NOMO-1 treated with dmso at 0.1 percent for 144 hours (cell line): ENCODE measurements around the gene COX19.
"Not testable (repeated sequence)": the region's sequence is repeated elsewhere in the genome, so short reads cannot be mapped to it uniquely, and the experiment has no call there.

Source experiments
- DNase-seq: peaks from one replicate; lab custom pipeline; 2025; ENCODE audit not compliant: unreplicated experiment; lab: John Stamatoyannopoulos, UW

COX19 gene

DNA sequence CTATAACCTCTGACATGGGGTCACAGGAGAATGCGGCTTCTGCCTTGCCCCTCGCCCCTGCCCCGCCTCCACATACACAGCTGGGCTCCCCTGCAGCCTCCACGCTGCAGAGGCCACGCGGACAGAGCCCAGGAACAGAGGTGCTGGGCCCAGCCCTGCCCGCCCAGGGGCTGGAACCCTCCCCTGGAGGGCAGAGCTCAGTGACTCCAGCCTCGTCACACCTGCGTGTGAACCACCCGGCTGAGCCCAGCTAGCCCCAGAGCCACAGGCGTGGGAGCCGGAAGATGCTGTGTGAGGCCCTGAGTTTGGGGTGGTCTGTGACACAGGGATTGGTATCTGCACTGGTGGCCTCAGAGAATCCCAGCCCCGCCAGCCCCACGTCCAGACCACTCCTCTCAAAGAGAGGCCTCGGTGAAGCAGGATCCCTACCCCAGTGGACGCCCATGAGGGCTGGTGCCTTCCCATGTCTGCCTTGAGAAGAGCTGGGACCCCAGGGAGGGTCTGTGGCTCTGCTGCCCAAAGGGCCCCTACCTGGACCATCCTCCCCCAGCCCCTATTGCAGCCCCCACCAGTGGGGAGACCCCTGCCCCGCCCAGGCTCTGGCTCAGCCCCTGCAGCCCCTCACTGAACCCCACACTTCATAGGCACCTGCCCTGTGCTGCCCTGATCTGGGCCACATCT, 12.8 kb downstream of the COX19 start:
- no peak for DNase-seq

DNA sequence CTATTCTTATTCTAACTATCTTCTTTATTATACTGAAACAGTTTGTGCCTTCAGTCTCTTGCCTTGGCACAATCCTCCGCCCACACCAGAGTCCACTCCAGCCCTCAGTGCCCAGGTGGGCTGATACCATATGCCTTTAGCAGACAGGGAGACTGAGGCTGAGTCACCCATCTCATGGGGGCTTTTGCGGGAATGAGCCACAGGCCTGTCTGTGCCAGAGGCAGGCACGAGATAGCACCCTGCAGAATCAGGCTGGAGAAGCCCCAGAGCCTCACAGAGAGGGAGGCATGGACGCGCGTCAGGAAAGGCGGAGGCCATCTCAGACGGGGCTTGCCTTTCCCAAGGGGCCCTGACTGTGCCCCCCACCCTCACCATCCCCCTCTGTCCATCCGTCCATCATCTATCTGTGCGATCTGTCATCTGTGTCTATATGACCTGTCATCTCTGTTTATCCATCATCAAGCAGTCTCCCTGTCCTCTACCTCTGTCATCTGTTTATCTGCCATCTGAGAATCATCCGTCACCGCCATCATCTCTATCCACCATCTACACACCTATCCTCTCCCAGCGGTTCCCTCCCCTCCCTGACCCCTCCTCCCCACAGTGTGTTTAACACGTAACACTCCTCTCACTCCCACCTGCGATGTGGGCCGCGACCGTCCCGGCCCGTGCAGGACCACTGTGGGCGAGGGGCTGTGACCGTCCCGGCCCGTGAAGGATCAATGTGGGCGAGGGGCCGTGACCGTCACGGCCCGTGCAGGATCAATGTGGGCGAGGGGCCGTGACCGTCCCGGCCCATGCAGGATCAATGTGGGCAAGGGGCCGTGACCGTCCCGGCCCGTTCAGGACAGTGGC, 13.6 kb downstream of the COX19 start:
- DNase-seq = no peak

DNA sequence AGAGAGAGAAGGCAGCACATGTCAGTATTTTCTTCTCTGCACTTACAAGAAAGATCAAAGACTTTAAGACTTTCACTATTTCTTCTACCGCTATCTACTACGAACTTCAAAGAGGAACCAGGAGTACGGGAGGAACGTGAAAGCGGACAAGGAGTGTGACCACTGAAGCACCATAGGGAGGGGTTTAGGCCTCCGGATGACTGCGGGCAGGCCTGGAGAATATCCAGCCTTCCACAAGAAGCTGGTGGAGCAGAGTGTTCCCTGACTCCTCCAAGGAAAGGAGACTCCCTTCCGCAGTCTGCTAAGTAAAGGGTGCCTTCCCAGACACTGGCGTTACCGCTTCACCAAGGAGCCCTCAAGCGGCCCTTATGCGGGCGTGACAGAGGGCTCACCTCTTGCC, 14.4 kb downstream of the COX19 start:
- DNase-seq = not testable (repeated sequence)

DNA sequence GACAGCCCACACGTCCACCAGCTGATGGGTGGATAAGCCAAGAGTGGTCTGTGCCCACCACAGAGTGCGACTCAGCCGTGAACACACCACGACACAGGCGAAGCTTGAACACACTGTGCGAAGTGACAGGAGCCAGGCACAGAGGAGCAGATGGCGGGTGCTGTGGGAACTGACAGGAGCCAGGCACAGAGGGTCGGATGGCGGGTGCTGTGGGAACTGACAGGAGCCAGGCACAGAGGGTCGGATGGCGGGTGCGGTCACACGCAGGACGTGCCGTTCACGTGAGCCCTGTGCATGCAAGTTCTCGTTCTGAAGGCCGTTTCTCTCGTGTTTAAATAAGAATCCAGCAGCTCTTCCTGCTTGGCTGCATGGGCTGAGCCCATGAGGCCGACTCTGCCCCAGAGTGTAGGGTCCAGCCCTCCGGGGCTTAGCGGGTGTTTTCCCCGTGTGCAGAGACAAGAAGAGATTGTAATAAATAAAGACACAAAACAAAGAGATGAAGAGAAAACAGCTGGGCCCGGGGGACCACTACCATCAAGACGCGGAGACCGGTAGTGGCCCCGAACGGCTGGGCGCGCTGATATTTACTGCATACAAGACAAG, 15.0 kb downstream of the COX19 start:
- no peak for DNase-seq

DNA sequence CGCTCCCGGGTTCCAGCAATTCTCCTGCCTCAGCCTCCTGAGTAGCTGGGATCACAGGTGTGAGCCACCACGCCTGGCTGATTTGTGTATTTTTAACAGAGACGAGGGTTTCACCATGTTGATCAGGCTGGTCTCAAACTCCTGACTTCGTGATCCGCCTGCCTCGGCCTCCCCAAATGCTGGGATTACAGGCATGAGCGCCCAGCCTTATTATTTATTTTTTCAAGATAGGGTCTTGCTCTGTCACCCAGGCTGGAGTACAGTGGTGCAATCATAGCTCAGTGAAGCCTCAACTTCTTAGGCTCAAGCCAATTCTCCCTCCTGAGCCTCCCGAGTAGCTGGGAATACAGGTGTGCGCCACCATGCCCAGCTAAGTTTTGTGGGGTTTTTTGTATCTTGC, 15.6 kb downstream of the COX19 start:
- not testable (repeated sequence) for DNase-seq

DNA sequence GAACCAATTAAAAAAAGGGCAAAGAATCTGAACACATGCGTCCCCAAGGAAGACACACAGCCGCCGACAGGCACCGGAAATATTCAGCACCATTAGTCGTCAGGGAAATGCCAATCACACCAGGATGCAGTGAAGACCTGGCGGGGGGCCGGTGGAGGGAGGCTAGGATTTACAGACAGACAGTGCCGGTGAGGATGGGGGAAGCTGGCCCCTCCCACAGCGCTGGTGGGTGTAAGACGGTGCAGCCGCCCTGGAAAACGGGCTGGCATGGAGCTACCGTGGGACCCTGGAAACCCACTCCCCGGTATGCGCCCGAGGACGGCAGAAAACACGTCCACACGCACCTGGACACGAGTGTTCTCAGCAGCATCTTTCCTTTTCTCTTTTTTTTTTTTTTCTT, 16.1 kb downstream of the COX19 start:
- no peak for DNase-seq

DNA sequence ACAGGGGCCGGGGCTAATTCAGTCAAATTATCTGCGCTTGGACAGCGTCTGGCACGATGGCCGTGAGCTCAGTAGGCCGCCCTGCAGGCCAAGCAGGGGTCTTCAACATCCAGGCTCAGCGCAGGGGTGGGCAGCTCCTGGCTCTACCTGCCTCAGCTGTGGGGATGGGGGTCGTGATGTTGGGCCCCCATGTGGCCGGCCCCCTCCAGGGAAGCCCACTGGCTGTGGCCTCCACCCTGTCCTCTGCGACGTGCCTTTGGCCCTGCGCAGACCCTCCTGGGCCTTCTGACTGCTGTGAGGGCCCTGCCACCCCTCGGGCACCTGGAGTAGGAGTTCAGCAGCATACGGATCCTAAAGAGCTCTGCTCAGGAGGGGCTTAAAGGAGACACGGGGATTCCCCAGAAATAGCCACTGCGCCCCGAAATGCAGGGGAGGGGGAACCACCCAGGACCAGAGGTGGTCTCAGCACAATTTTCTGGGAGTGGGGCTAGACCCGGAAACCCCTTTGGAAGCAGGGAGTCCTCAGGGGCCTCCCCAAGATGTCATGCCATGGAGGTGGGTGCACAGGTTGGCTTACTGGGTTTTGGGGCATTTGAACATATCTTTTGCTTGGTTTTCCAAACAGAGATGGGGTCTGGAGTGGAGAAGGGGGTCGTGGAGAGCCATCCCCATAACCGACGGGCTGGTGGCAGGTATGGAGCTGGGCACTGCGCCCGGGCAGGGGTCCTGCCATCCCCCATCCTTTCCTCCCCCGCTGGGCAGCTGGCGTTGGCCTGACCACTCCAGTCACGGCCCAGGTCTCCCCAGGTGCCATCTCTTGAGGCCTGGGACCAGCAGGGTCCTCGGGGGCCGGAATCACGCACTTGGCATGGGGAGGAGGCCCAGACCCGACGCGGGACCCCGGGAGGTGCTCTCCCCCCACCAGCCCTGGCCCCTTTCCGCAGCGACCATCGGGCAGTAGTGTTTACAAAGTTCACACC, 16.8 kb downstream of the COX19 start:
- DNase-seq = no peak

DNA sequence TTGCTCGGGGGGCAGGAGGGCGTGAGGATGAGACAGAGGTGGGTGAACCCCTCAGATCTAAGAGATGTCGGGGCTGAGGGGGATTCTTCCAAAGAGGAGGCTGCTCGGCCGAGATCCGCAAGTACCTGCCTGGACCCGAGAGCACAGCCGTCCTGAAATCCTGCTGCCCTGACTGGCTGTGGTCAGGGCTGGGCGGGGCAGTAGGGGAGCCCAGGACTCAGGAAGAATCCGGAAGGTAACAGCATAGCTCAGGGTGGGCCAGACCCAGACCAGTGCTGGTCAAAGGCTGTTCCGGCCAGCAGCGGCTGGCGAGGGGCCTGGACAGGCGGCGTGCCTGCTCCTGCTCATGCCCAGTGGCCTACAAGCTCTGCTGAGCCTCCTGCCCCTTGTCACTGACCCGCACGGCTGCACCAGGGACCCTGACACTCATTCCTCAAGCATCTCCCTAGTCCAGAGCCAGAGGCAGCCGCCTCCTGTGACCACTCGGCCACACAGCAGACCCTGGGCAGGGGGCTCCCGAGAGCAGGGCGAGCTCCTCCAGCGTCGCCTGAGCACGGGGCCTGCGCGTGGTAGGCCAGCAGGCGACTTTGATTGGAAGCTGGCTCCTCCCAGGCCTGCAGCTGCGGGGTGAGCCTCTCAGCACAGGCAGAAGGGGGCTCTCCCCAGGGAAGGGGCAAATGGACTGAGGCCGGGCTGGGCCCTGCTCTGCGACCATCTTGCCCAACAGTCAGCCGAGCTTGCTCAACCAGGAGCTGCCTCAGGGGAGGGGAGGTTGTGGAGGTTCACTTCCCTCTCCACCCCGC, 17.7 kb downstream of the COX19 start:
- peak; percentile 93 for DNase-seq

DNA sequence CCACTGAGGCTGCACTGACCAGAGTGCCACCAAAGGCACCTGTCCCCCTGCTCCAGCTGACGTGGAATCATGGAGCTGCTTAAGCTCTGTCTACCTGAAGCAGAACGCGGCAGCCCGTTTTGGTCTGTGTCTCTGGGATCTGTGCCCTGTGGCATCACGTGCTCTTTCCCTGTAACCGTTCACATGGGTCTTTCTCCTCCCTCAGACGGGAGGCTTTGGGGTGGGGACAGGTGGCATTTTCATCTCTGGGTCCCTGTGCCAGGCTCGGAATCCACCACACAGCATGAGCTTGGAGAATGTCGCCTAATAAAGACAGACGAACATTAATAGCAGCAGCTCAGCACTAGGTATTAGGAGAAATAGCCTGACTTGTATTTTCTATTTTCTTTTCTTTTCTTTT, 19.3 kb downstream of the COX19 start:
- no peak for DNase-seq

DNA sequence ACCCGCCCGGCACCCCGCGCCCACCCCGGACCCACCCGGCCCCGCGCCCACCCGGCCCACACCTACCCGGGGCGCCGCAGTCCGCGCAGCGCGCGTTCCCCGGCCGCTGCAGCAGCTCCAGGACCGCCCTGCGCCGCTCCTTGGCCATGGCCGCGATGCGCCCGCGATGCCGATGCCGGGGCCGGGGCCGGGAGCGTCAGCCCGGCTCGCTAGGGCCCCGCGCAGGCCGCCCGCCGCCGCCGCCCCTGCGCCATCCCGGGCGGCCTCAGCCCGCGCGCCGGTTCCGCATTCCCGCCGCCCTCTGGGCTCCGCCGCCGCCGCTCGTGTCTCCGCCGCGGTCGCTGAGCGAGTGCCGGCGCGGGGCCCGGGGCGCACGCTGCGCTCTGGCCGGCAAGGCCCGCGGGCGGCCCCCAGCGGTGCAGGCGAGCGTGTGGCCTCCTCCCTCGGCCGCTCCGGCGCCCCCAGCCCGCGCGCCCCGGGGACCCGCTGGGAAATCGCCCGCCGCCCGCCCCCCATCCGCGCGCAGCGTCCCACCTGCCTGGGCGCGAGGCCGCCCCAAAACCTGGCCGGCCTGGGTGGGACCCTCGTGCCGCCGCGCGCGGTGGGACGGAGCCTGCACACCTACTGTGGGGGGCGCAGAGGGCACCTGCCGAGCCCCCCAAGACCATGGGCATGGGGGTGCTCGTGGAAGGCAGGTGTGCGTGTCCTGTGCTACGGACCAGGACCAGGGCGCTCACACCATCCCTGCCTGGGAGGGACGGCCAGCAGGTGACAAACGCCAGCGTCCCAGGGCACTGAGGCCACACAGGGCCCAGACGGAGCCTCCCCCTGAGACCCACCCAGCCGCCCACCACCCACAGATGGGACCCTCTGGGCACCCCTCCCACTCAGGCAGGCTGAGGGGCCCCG, 20.8 kb downstream of the COX19 start, which contains the start of gene ADAP1:
ADAP1 (minus strand) TSS at position 351 of the 909 bp plus-strand sequence; CDS start at position 148, 203 bp downstream.
- no peak for DNase-seq

DNA sequence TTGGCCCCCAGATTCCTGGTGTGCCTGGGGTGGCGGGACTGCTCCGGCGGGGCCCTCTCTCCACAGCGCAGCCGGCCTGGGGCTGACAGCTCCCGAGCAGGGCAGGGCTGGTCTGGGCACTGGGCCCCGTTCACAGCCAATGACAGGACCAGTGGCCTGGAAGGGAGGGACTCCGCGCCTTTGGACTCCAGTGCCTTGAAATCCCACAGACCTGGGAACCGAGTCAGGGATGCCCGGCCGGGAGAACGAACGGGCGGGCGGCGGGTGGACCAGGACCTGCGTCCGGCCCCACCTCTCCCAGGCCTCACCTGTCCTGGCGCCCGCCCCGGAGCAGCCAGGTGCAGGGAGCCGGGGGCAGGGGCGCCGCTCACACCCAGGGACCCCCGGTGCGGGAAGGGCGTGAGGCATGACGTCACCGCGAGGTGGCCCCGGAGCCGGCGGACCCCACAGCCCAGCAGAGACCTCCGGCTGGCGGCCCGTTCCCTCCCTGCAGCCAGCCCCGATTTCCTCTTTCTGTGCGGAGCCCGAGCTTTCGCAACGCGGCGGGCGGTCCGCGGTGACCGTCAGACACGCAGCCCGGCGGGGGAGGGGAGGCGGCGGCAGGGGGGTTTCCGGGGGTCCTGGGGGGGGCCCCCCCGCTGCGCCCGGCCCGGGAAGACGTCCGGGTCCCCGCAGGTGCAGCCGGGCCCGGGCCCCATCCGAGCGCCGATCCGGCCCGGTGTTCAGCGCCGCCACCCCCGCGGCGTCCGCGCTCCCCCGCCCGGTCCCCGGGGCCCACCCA, 21.6 kb downstream of the COX19 start:
- DNase-seq = peak; percentile 58

DNA sequence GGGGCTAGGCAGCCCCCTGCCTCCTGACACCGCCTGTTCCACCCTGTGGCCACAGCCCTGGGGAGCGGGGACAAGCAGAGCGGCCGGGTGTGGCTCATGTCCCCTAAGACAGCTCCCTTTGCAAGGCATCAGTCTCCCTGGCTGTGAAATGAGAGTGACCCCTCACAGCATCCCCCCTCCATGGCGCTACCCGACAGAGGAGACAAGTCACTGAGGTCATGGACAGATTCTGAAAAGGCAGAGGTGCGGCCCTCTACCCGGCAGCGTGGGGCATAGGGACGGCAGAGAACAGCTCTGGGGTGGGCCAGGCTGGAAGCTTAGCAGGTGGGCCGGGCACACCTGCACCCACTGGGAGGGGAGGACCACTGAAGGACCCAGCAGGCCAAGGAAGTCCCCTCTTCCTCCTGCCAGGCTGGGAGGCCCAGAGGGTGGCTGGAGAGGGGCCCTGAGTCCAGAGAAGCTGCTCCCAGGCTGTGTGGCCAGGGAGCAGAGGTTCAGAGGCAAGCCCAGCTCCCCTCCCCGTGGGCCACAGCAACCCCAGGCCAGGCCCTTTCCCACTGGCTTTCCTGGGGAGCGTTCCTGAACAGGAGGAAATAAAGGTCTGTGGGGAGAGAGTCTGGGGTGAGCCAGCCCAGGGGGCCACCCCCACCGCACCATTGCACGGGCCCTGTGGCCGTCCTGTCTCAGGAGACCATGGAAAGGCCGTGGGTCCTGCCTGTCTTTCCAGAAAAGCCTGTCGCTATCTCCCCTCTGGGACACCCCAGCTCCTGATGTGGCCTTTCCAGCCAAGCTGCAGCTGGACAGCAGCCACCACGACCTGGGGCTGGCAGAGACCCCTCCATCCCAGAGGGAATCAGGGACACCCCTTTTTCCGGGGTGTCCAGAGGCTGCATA, 22.6 kb downstream of the COX19 start:
- no peak for DNase-seq

DNA sequence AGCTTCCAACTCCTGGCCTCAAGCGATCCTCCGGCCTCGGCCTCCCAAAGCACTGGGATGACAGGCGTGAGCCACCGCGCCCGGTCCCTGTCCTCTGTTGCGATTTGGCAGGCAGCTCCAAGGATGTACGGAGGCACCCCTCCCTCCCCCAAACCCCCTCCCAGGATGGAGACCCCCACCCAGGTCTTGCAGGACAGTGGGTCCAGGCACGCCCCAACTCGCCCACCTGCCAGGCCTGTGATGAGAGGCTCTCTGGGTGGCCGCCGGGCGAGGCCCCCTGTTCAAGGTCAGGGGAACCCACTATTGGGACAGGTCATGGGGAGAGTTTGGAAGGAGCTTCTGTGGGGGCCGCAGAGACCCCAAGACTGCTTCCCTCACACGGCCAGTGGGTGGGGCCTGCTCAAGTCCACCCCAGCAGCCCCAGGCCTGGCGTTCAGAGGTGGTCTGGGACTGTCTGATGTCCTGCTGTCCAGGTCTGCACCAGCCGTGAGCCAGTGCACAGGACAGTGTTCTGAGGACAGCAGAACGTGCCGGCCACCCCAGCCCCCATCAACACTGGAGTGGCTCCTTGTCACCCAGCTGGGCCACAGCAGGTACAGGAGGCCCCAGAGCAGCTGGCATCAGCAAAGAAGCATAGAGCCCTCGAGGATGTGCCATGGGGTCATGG, 23.3 kb downstream of the COX19 start:
- no peak for DNase-seq

DNA sequence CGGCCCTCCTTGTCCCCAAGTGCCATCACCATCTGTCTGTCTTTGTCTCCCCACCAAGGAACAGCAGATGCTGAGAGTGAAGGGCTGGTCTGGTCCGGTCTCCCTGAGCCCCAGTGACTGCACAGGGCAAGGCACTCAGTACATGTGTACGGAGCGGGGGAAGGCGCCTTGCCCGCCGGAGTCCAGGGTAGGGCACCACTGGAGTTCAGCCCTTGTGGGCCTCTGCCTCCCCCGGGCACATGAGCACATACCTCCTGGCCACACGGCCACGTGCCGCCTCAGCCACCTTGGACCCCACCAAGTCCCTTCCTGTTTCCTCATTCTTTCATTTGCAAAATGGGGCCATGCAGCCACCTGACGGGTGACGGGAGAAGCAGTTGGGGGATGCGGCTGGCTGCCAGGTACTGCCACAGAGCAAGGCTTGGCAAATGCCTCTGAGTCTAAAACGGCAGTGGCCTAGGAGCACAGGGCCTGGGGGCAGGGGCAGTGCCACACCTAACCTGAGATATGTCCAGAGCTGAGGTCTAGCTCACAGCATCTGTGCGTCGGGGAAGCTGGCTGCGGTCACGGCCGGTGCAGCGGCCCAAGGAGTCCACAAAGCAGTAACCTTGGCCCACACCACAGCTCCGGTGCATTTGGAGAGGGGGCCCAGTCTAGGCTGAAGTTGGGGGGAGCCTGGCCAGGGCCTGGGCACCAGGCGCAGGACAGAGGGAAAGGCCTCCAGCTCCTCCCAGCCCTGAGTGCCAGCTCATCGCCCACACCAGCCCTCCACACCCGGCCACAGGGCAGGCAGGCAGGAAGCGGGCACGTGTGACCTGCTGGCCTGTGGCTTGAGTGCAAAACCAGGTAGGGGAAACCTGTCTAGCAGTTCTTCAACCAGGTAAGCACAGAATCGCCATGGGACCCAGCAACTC, 26.1 kb downstream of the COX19 start:
- no peak for DNase-seq

DNA sequence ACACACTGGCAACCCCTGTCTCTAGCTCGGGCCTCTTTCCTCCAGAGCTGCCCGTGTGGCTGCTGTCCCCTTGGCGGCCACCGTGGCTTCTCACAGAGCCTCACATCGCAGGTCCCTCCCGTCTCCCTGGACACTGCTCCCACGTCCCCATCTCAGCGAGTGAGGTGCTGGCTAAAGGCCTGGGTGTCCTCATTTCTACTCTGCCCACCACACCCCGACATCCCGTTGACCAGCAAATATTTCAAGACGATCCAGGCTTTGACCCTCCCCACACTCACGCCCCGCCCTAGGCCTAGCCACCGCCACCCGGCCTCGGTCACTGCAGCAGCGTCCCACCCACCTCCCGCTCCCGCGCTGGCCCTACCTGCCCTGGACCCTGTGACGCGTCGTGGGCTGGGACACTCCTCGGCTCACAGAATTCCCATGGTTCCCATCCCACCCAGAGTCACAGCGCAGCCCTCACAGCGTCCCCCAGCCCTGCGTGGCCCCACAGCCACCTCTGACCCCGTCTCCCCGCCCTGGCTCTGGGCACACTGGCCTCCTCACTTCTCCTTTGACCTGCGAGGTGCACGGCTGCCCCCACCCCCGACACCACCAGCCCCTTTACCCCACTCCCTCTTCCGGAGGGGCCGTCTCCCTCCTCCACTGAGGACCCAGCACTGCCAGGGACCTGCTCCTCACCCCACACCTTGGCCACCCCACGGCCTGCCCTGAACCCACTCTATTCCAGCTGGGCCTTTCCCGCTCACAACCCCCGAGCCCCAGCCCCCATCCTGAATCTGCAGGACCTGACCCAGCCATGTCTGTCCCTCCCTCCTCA, 27.7 kb downstream of the COX19 start:
- no peak for DNase-seq
